DMS53 treated with DMSO at 0.1 percent for 48 hours (cell line): ENCODE results near the gene RPEL1.
"Not testable (repeated sequence)": the region's sequence is repeated elsewhere in the genome, so short reads cannot be mapped to it uniquely, and the experiment has no call there.

Experiments used
- DNase-seq: peaks from one replicate; lab custom pipeline; 2025; ENCODE audit not compliant: unreplicated experiment; lab: John Stamatoyannopoulos, UW

The RPEL1 gene

DNA sequence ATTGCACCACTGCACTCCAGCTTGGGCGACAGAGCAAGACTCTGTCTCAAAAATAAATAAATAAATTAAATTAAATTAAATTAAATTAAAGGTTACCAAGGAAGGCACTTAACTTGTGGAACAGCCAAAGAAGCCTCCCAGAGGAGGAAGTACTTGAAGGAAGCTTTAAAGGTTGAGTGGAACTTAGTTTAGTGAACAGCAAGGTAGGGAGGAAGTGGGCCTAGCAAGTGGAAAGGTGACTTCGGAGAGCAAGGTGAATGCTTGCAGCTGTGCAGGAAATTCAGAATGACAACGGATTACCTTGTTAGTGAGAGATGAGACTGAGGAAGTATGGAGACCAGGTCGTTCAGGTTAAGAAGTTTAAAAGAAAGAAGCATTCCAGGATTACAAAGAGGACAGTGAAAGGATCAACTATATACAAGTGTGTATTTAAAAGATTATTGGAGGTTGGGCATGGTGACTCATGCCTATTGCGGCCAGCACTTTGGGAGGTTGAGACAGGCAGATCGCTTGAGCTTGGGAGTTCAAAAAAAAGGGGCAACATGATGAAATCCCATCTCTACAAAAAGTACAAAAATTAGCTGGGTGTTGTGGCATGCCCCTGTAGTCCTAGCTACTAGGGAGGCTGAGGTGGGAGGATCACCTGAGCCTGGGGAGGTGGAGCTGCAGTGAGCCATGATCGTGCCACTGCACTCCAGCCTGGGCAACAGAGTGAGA, 12.8 kb upstream of the RPEL1 start:
- no peak for DNase-seq

GRCh38 chr10:103235775-103236174, 9.9 kb upstream of the RPEL1 start:
- DNase-seq = no peak

DNA sequence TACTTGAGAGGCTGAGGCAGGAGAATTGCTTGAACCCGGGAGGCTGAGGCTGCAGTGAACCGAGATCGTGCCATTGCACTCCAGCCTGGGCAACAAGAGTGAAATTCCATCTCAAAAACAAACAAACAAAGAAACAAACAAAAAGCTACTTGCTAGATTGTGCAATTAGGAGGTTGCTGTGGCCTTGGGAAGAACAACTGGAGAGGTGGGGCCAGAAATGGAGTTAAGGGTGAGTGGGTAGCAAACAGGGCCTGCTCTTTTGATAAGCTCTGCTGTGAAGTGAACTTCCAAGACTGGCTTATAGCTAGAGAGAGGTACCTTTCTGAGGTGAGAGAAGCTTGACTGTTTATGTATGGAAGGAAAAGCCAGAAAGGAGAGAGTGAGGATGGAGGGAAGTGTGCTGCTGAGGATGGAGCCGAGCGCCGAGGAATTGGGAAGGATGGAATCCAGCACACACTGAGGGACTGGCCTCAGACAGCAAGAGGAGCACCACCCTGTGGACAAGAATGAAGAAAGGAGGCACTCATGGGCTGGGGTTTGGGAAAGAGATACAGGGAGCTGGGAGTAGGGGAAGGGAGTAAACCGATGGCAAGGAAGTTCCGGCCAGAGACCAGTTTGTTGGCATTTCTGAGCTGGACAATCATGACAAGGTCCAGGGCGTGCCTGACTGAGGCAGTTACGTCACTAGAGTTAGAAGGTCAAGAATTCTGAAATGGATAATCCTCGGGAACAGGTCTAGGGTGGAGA, 7.0 kb upstream of the RPEL1 start:
- no peak for DNase-seq

DNA sequence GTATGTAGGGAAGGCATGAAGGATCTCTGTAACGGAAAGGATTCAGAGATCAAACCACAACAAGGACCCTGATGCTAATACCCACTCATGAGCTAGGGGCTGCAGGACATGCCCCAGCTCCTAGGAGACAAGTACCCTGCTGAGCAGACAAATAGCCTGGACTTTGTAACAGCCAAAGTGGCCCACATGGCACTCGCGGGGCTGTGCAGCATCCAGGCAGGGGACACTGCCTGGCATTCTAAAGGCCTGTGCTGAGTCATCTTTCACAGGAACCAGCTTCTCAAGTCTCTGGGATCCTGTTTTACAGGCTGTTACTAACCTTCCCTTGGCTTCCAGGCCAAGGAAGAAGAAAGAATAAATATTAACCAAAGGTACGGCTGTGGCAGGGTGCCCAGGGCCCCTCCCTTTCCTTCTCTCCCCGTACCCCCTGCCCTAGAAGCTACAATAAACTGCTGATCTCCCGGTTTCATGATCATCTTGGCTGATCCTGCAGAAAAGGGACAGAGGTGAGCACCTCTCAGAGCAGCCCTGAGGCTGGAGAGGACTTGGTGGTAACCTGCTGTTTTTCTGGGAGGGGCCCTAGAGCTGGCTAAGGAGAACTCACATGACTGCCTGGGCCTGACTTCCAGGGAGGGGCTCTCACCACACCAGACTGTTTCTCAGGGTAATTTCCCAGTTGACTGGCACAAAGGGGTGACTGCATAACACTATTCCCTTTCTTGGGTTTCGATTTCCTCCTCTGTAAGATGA, 4.2 kb upstream of the RPEL1 start:
- peak; percentile 84 for DNase-seq

- peak; percentile 40 for DNase-seq
Measured at GRCh38 chr10:103244666-103245271, 918 bp upstream of the RPEL1 start.

DNA sequence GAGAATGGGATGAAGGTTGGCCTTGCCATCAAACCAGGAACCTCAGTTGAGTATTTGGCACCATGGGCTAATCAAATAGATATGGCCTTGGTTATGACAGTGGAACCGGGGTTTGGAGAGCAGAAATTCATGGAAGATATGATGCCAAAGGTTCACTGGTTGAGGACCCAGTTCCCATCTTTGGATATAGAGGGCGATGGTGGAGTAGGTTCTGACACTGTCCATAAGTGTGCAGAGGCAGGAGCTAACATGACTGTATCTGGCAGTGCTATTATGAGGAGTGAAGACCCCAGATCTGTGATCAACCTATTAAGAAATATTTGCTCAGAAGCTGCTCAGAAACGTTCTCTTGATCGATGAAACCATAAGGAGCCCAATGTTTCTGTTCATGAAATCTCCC, 637 bp downstream of the RPEL1 start:
- DNase-seq = no peak

DNA sequence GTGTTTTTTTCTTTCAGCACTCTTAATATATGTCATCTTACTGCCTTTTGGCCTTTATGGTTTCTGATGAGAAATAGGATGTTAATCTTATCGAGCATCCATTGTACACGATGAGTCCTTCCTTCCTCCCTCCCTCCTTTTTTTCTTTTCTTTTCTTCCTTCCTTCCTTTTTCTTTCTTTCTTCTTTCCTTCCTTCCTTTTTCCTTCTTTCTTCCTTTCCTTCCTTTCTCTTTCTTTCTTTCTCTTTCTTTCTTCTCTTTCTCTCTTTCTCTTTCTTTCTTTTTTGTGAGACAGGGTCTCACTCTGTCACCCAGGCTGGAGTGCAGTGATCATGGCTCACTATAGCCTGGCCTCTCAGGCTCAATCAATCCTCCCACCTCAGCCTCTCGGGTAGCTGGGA, 8.4 kb downstream of the RPEL1 start:
- DNase-seq = no peak

GRCh38 chr10:103254538-103255325, 9.0 kb downstream of the RPEL1 start:
- no peak for DNase-seq

GRCh38 chr10:103256613-103257012, 10.9 kb downstream of the RPEL1 start:
- no peak for DNase-seq

GRCh38 chr10:103257812-103258211, 12.1 kb downstream of the RPEL1 start:
- no peak for DNase-seq

GRCh38 chr10:103258928-103259327, 13.2 kb downstream of the RPEL1 start:
- DNase-seq = not testable (repeated sequence)

DNA sequence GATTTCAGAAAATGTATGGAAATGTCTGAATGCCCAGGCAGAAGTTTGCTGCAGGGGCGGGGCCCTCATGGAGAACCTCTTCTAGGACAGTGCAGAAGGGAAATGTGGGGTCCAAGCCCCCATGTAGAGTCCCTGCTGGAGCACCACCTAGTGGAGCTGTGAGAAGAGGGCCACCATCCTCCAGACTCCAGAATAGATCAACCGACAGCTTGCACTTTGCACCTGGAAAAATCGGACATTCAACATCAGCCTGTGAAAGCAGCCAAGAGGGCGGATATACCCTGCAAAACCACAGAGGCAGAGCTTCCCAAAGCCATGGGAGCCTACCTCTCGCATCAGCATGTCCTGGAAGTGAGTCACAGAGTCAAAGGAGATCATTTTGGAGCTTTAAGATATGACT, 14.3 kb downstream of the RPEL1 start:
- DNase-seq = no peak

DNA sequence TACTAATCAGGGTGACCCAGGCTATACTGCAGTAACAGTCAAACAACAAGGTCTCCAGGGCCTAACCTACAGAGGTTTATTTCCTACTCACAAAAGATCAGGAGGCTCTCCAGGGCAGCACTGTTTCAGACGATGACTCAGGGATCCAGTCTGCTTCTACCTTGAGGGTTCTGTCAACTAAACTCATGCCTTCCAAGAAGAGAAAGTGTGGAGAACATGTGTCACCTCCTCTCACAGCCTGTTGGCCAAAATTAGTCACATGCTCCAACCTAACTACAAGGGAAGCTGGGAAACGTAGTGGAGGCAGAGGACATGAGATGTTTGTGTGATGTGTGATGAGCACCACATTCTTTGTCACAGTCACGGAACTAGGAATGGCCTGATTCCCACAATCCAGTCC, 16.5 kb downstream of the RPEL1 start:
- DNase-seq = no peak

DNA sequence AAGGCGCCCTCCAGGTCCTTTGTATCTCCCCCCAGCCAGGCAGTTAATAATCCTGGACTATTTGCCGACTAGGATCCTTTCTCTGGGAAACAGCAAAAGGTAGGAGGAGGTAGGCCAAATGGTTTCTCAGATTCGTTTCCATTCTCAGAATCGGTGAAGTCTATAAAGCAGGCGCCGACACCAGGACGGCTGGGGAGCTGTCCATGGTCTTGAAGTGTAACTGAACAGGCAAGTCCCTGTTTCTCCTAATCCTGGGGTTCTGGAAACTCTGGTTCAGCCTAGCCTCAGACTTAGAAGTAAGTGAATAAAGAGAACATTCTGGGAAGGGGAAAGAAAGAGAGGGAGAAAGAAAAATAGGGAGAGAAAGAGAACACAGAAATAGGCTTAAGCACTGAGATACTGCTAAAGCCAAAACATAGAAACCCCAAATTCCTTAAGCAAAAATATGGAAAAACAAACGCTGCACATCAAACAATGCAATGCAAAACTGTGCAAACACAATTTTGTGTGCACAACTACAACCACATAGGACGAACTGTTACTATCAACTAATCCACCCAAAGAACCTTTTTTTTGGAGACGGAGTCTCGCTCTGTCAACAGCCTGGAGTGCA, 20.1 kb downstream of the RPEL1 start:
- no peak for DNase-seq

- no peak for DNase-seq
Measured at GRCh38 chr10:103273041-103273441, 27.4 kb downstream of the RPEL1 start.

DNA sequence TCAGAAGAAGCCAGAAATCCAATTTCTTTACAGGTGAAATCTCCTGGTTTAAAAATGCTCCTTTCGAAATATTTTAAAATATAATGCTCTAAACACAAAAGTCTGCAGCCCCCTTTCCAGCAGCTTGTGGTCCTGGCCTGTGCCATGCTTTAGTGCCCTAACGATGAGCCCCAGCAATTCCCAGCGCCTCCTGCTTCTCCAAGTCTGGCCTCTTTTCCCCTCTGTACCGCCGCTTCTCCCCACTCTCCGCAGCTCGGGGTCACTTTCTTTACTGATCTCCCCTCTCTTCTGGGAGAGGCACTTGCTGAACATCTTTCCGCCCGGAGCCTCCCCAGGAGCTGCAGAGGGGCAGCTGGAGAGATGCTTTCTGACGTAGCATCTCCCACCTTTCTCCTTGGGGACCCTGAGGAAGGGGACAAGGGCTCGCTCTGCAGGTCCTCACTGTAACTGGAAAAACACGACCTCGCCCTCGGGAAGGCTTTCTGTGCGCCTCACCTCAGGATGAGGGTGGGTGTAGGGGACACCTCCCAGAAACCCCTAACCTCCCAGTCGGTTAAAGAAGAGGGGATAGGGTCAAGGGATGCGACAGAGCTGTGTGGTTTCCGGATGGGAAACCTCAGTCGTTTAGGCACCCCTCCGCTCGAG, 30.7 kb downstream of the RPEL1 start:
- no peak for DNase-seq

- DNase-seq = peak; percentile 55
Measured at GRCh38 chr10:103276896-103277712, 31.4 kb downstream of the RPEL1 start, which contains the start of gene INA. Gene INA, plus strand, starts transcription at chr10:103277138. Its CDS starts 74 bp downstream, at chr10:103277212.

- no peak for DNase-seq
Measured at GRCh38 chr10:103277713-103278536, 32.2 kb downstream of the RPEL1 start.
